ENCODE measurements around the gene ZNF892.
"Not testable (repeated sequence)": the region's sequence is repeated elsewhere in the genome, so short reads cannot be mapped to it uniquely, and the experiment has no call there.

The ZNF892 gene

DNA sequence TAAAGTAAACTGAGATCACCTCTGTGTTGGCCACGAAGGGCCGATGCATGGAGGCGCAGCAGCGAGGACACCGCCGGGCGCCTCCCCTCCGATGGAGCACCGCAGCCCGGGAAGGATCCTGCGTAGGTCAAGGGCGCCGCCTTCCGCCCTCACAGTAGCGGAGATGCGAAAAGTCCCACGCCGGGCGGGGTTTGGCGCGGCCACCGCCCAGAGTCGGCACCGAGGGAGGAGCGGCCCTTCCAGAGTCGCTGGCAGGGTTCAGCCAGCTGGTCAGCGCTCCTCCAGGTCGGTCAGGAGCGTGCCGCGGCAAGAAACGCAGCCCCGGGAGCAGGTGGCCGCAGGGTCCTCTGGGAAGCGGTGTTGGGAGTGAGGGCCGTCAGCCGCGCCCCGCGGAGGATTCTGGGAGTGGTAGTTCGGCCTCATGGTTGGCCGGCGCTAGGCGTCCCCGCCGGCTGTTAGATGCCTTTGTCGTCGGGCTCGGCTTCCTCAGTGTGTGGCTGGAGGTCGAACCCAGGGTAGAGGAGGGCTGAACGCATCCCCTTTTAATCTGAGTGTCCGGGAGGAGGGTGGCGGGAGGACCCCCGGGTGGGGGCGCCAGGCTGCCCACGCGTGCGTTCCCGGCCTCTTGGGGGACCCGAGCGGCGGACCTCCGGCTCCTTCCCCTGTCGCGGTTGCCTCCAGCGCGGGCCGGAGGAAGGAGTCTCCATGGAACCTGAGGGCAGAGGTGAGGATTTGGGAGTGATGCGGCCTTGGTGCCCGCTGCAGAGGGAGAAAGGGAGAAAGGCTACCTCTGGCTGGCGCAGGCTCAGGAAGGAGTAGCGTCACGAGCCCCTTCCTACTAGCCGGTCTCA, at the start of gene ZNF892:
TSS of gene ZNF892 (plus strand) at position 411 of the 851 bp plus-strand sequence. CDS start at position 706, 295 bp downstream.
- DNase-seq = peak; percentile 76

GRCh38 chr2:95158441-95158840, 48.9 kb upstream of the ZNF892 start:
- DNase-seq = no peak

- no peak for DNase-seq
Measured at GRCh38 chr2:95158891-95159619, 48.3 kb upstream of the ZNF892 start.

DNA sequence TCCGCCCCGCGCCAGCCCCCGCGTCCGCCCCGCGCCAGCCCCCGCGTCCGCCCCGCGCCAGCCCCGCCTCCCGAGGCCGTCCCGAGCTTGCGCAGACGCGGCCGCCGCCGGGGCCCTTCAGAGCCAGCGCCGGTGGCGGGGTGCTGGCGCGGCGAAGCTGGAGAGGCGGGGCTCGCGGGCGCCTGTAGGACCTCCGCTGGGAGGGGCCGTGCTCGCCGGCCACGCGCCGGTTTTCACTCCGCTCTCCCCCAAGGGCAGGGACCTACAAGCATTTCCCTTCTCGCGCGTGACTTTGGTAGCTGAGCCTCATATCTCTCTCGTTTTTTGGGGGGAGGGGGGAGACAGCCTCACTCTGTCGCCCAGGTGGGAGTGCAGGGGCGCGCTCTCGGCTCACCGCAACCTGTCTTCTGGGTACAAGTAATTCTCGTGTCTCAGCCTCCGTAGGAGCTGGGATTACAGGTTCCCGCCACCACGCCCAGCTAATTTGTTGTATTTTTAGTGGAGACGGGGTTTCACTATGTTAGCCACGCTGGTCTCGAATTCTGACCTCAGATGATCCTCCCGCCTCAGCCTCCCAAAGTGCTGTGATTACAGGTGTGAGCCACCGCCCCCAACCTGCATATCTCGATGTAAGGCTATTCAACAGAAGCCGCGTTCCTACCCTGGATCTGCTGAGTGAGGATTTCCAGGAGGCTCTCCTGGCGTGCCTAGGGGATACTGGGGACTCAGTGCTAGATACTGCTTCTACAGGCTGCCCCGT, 47.5 kb upstream of the ZNF892 start, which contains the start of gene ZNF514:
TSS of gene ZNF514 (minus strand) at position 159 of the 760 bp plus-strand sequence. CDS start 6,595 bp downstream, outside the sequence.
- no peak for DNase-seq

DNA sequence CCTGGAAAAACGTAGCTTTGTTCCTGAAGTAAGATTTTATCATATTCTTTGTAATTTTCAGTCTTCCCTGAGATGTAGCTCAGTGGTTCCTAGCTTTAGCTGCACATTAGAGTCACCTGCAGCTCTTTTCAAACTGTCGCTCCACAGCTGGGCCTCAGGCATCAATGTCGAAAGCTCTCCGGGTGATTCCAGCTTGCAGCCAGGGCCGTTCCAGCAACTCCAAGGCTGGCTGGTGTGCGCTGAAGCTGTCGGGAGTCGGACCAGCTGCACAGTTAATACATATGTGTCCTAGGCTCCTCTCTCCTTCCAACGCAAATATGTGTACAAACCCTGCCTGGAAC, 42.3 kb upstream of the ZNF892 start:
- DNase-seq = no peak

- peak; percentile 82 for DNase-seq
Measured at GRCh38 chr2:95165371-95166064, 41.8 kb upstream of the ZNF892 start, which contains the start of gene ZNF2. Gene ZNF2, plus strand, starts transcription at chr2:95165809. Its CDS starts 10,418 bp downstream, at chr2:95176227.

GRCh38 chr2:95166065-95166763, 41.1 kb upstream of the ZNF892 start:
- no peak for DNase-seq

DNA sequence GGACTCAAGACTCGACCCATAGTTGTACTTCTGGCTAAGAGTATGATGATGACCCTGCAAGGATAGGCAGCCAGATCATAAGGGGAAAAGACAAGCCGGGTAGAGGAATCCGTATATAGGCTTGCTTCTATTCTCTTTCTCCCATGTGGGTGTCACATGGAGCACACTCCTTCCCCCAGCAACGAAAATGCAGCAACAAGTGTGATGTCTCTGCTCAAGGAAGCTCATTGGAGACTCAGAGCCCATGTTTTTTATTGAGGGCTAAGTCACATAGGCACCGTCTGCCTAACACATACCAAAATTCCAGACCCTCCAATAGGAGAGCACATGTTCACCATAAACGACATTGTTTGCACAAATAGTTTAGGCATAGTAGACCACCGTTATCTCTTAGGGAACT, 35.4 kb upstream of the ZNF892 start:
- no peak for DNase-seq

DNA sequence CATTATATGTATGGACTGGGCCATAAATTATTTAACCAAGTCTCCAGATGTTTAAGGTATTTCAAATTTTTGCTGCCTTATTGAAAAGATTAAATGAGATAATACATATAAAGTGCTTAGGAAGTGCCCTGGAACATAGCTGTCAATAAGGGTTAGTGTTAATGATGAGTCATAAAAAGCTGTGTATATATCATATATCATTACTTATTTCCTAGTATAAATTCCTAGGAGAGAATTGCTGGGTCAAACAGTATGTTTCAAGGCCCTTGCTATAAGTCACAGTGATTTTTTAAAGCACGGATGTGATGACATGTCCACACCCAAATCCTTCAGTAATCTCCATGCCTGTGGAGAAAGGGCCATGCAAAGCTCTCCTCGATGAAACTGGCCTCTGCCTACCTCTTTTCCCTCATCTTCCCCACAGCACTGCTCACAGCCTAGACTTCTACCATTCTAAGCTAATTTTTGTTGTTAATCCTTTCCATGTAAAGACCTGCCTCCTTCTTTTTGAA, 33.2 kb upstream of the ZNF892 start:
- no peak for DNase-seq

DNA sequence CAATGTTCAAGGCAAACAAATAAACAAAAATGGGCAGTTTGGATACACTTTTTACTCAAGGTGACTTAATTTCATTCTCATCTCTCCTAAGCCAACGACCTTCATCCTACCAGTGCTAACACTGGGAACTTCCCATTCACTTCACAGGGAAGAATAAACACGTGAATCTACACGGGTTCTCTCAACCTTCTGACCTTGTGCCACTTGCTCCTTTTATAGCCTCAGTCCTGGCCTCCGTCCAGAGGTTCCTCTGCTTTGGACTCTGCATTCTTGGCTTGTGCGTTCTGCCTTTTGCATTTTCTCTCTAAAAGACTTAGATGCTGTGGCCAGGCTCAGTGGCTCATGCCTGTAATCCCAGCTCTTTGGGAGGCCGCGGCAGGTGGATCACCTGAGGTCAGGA, 27.9 kb upstream of the ZNF892 start:
- no peak for DNase-seq

GRCh38 chr2:95181774-95182173, 25.5 kb upstream of the ZNF892 start:
- DNase-seq = no peak

DNA sequence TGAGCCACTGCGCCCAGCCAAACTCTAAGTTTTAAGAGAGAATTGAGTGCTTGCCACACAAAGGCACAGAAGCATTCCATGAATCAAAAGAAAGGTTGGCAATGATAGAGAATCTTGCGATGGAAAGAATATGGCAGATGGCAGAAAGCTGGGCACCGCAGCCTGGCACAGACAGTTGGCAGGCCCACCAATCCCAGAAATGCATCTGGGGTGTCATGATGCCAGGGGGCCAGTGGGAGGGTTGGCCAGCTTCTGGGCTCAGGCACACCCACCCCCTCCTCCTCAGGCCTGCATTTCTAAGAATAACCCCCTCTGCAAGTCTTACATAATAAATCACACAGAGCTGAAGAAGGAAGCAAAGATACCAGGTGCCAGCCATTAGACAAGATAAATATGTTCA, 22.1 kb upstream of the ZNF892 start:
- no peak for DNase-seq

- DNase-seq = no peak
Measured at GRCh38 chr2:95185973-95186372, 21.3 kb upstream of the ZNF892 start.

GRCh38 chr2:95192956-95193355, 14.4 kb upstream of the ZNF892 start:
- DNase-seq = not testable (repeated sequence)

DNA sequence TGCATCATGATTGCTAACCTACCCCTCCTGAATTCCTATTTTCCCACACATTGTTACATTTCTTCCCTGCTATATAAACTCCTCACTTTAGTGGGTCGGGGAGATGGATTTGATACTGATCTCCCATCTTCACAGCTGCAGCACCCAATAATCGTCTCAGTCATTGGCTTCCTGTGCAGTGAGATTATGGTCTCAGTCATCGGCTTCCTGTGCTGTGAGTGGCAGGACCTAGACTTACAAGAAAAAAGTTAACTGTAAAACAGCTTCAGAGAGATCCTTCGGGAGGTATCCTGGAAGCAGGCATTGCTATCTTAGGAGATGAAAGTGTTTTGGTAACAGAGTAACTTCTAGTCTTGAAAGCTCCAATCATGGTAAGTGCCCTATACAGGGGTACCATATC, 3.4 kb upstream of the ZNF892 start:
- no peak for DNase-seq

- no peak for DNase-seq
Measured at GRCh38 chr2:95204396-95204795, 2.9 kb upstream of the ZNF892 start.

- DNase-seq = no peak
Measured at GRCh38 chr2:95206096-95206495, 1.2 kb upstream of the ZNF892 start.

- DNase-seq = no peak
Measured at GRCh38 chr2:95208106-95208505, 785 bp downstream of the ZNF892 start.

DNA sequence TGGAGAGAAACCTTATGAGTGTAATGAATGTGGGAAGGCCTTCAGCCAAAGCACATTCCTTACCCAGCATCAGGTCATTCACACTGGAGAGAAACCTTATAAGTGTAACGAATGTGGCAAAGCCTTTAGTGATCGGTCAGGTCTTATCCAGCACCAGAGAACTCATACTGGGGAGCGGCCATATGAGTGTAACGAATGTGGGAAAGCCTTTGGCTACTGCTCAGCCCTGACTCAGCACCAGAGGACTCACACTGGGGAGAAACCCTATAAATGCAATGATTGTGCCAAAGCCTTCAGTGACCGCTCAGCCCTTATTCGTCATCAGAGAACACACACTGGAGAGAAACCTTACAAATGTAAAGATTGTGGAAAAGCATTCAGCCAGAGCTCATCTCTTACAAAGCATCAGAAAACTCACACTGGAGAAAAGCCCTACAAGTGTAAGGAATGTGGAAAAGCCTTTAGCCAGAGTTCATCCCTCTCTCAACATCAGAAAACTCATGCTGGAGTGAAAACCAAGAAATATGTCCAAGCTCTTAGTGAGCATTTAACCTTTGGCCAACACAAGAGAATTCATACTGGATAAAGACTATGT, 7.8 kb downstream of the ZNF892 start:
- no peak for DNase-seq

DNA sequence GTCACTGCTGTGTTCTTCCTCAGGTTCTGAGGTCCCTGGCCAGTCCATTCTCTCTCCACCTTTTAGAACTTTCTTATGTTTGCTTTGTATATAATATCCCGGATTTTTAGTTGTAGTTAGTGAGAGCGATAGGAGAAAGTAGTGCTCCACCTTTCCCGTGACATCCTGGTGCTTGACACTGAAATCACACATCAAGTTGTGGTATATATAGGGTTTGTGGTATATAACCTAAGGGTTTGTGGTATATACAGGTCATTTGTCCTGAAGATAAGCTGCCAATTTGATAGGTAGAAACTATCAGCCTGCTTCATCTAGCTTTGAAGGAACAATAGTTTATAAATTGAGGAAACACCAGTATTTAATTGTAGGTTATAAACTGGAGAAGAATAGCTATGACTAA, 13.1 kb downstream of the ZNF892 start:
- DNase-seq = no peak

DNA sequence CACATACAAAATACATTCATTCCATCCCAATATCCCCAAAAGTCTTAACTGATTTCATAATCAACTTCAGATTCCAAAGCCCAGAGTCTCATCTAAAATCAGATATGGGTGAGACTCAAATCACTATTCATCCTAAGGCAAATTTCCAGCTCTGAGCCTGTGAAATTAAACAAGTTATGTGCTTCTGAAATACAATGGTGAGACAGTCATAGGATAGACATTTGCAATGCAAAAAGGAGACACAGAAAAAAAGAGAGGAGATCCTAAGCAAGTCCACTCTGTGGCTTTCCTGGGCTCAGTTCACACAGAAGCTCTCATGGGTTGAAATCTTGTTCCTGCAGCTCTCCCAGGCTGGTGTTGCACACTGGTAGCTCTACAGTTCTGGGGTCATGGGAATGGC, 18.3 kb downstream of the ZNF892 start:
- DNase-seq = no peak

Measured in NCI-H2081 treated with DMSO at 0.1 percent for 48 hours (cell line).